BLaER1 (cell line): Measurements from ENCODE around the gene PIGK.
"Not testable (repeated sequence)": the region's sequence is repeated elsewhere in the genome, so short reads cannot be mapped to it uniquely, and the experiment has no call there.

Experiments
- H3K27ac ChIP-seq: shearing (Covaris generic); formaldehyde crosslinking; 2 replicates; pipeline ENCODE4 v1.8.1; 2022
- H3K27me3 ChIP-seq: shearing (Covaris generic); formaldehyde crosslinking; 2 replicates; pipeline ENCODE4 v1.8.1; 2022
- H3K36me3 ChIP-seq: shearing (Covaris generic); formaldehyde crosslinking; 2 replicates; pipeline ENCODE4 v1.8.1; 2022
- H3K4me1 ChIP-seq: shearing (Covaris generic); formaldehyde crosslinking; 2 replicates; pipeline ENCODE4 v1.8.1; 2022
- H3K4me2 ChIP-seq: shearing (Covaris generic); formaldehyde crosslinking; 2 replicates; pipeline ENCODE4 v1.8.1; 2022
- H3K4me3 ChIP-seq: shearing (Covaris generic); formaldehyde crosslinking; 2 replicates; pipeline ENCODE4 v1.8.1; 2022
- H3K9ac ChIP-seq: shearing (Covaris generic); formaldehyde crosslinking; 2 replicates; pipeline ENCODE4 v1.8.1; 2022
- H3K9me3 ChIP-seq: shearing (Covaris generic); formaldehyde crosslinking; 2 replicates; pipeline ENCODE4 v1.8.1; 2022
- H4K20me1 ChIP-seq: shearing (Covaris generic); formaldehyde crosslinking; 2 replicates; pipeline ENCODE4 v1.8.1; 2022
- Cebpa-rat ChIP-seq: shearing (Covaris generic); IDR thresholded peaks from 2 replicates; pipeline ENCODE4 v1.8.1; 2022

The PIGK gene

GRCh38 chr1:77234096-77234495 lies 14.9 kb upstream of the PIGK start:
- Histone ChIP-seq H3K27me3 (no peaks in the 10 kb centered on the region), H3K9ac (no peak overlapping the region), H3K4me3 (no peak overlapping the region), H3K36me3 (no peaks in the 10 kb centered on the region), H3K4me1 (no peaks in the 10 kb centered on the region), H3K27ac (no peak overlapping the region), H3K9me3 (peaks cover 20% of the 10 kb centered on the region; the same call in 1 of the 2 replicates), H3K4me2 (no peak overlapping the region), H4K20me1 (no peaks in the 10 kb centered on the region)
- TF ChIP-seq Cebpa-rat = no peak

DNA sequence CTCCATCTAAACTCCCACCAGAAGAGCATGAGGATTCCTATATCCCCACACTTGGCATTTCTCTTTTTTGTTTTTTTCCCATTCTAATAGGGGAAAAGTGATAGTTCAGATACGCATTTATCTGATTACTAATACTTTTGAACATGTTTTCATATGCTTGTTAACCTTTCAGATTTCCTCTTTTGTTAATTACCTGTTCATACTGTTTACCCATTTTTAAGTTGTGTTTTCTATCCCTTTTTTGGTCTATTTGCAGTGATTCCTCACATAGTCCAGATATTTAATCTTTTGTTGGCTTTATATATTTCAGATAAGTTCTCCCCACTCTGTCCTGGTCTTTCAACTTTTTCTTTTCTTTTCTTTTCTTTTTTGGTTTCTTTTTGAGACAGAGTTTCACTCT lies 13.6 kb upstream of the PIGK start:
- Histone ChIP-seq H3K4me3 (no peak overlapping the region), H3K27me3 (no peaks in the 10 kb centered on the region), H3K36me3 (no peaks in the 10 kb centered on the region), H3K27ac (no peak overlapping the region), H4K20me1 (no peaks in the 10 kb centered on the region), H3K9ac (no peak overlapping the region), H3K9me3 (peaks cover 20% of the 10 kb centered on the region; the same call in 1 of the 2 replicates), H3K4me1 (no peaks in the 10 kb centered on the region), H3K4me2 (no peak overlapping the region)
- no peak for TF ChIP-seq Cebpa-rat

DNA sequence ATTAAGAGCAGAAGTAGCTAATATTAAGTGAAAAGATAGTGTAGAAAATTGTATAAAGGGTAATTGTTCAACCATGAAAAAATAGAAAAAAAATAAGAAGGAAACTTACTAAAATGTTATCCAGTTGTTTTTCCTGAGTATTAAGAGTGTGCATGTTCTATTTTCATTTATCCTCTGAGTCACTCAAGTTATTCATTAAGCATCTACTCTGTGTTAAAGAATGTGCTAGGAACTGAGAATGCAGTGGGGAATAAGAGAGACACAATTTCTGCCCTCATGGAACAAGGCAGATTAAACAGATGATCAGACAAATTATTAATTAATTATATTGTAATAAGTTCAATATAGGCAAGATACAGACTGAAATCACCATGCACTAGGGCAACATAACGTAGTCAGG lies 10.8 kb upstream of the PIGK start:
- TF ChIP-seq Cebpa-rat = no peak
- Histone ChIP-seq H3K4me3 (no peak overlapping the region), H4K20me1 (no peaks in the 10 kb centered on the region), H3K4me2 (no peak overlapping the region), H3K9ac (no peak overlapping the region), H3K9me3 (peaks cover 13% of the 10 kb centered on the region; the same call in 1 of the 2 replicates), H3K36me3 (no peaks in the 10 kb centered on the region), H3K27ac (no peak overlapping the region), H3K4me1 (no peaks in the 10 kb centered on the region), H3K27me3 (no peaks in the 10 kb centered on the region)

- Histone ChIP-seq H3K4me1 (no peaks in the 10 kb centered on the region), H3K36me3 (no peaks in the 10 kb centered on the region)
Observed at GRCh38 chr1:77228836-77229235, 9.6 kb upstream of the PIGK start.

DNA sequence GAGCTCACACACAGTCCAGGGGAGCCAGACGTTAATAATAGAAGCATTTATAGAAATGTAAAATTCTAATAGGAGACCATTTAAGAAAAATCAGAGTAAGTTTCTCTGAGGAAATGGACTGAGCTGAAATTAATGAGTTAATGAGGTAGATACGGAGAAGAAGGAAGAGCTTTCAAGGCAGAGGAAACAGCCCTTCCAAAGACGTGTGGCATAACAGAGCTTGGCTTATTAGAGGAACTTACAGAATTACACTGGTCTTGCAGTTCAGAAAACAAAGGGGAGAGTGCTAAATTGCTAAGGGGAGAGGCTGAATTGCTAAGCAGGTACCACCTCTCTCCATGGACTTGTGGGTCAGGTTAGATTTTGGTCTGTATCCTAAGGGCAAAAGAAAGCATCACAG lies 8.2 kb upstream of the PIGK start:
- no peaks in the 10 kb centered on the region for H4K20me1 ChIP-seq
- no peaks in the 10 kb centered on the region for H3K4me1 ChIP-seq
- TF ChIP-seq Cebpa-rat = no peak
- no peak overlapping the region for H3K4me2 ChIP-seq
- no peaks in the 10 kb centered on the region for H3K36me3 ChIP-seq
- no peak overlapping the region for H3K9ac ChIP-seq
- no peak overlapping the region for H3K4me3 ChIP-seq
- H3K27ac ChIP-seq = no peak overlapping the region
- H3K9me3 ChIP-seq = 0 out of 2 replicates have a peak, but pooled peaks cover under 1% of the 10 kb centered on the region
- H3K27me3 ChIP-seq = no peaks in the 10 kb centered on the region

More at GRCh38 chr1:77228836-77229235, 9.6 kb upstream of the PIGK start:
- Histone ChIP-seq H3K4me3 (no peak overlapping the region), H3K4me2 (no peak overlapping the region), H3K9ac (no peak overlapping the region), H4K20me1 (no peaks in the 10 kb centered on the region), H3K27ac (no peak overlapping the region), H3K27me3 (no peaks in the 10 kb centered on the region), H3K9me3 (peaks cover 13% of the 10 kb centered on the region; the same call in 1 of the 2 replicates)
- TF ChIP-seq Cebpa-rat = no peak

DNA sequence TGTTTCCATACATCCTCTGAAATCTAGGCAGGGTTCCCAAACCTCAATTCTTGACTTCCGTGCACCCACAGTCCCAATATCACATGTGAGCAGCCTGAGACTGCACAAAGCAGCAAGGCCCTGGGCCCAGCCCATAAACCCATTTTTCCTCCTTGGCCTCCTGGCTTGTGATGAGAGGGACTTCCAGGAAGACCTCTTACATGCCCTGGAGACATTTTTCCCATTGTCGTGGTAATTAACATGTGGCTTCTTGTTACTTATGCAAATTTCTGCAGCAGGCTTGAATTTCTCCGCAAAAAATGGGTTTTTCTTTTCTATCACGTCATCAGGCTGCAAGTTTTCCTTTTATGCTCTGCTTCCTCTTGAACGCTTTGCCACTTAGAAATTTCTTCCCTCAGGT lies 3.3 kb upstream of the PIGK start:
- Histone ChIP-seq H3K27me3 (no peaks in the 10 kb centered on the region), H3K36me3 (0 out of 2 replicates have a peak, but pooled peaks cover 9% of the 10 kb centered on the region), H3K27ac (no peak overlapping the region), H3K9ac (no peak overlapping the region), H3K9me3 (peaks cover 4% of the 10 kb centered on the region; the same call in 1 of the 2 replicates), H3K4me2 (no peak overlapping the region), H4K20me1 (no peaks in the 10 kb centered on the region), H3K4me1 (peaks cover 19% of the 10 kb centered on the region), H3K4me3 (no peak overlapping the region)
- TF ChIP-seq Cebpa-rat = no peak

DNA sequence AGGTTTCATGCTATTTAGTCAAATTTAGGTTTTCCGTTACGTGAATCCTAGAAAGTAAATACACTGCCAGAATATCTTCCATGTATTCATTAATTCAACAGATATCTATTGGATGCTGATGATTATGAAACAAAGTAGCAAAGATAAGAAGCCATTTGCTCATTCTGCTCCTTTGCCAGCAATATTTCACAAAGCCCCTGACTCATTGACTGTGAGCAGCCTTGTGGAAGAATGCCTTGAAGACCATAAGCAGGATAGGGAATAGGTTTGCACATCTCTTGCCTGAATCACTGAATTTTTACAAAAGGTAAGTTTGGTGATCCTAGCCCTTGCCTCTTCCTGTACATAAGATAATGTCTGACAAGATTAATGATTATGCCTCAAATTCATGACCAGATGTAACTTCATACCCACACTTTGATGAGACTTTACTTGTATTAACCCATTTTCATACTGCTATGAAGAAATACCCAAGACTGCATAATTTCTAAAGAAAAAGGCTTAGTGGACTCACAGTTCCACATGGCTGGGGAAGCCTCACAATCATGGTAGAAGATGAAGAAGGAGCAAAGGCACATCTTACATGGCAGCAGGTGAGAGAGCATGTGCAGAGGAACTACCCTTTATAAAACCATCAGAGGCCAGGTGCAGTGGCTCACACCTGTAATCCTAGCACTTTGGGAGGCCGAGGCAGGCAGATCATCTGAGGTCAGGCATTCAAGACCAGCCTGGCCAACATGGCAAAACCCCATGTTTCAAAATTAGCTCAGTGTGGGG lies 1.6 kb upstream of the PIGK start:
- Histone ChIP-seq H3K4me3 (no peak overlapping the region), H3K4me1 (peaks cover 19% of the 10 kb centered on the region), H3K27ac (no peak overlapping the region), H3K27me3 (no peaks in the 10 kb centered on the region), H4K20me1 (no peaks in the 10 kb centered on the region), H3K9me3 (peaks cover 4% of the 10 kb centered on the region; the same call in 1 of the 2 replicates), H3K4me2 (no peak overlapping the region), H3K9ac (no peak overlapping the region), H3K36me3 (0 out of 2 replicates have a peak, but pooled peaks cover 9% of the 10 kb centered on the region)
- TF ChIP-seq Cebpa-rat = no peak

DNA sequence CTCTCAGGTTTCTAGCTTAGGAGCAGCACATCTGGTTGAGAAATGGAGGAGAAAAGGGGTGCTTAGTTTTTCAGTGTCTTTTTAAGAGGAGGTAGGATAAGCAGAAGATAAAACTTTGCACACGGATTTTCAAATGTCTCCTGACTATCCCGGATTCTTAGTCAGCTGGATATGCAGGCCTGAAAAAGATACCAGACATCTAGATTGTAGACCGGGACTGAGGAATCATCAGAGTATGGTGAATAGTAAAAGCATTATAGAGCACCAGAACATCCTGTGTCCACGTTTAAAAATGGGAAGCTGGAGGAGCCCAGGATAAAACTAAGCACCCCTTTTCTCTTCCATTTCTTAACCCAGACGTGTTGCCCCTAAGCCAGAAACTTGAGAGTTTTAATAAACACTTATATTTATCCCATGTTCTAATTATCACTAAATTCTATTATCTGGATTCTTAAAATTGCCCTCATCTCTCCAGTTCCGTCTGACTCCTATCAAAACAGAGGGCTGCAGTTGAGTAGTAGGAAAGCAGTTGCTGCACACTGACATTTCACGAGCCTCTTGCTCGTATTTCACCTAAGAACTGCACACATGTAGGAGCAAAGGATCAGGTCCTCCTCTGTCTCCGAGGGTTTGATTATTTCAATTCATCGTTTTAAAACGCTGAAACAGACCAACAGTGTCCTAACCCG lies 609 bp downstream of the PIGK start:
- H3K9ac ChIP-seq = peak overlapping the region; percentile 84
- H3K27ac ChIP-seq = peak overlapping the region; percentile 59
- peak overlapping the region; percentile 83 for H3K4me3 ChIP-seq
- peaks cover 4% of the 10 kb centered on the region; the same call in 1 of the 2 replicates for H3K9me3 ChIP-seq
- H4K20me1 ChIP-seq = no peaks in the 10 kb centered on the region
- no peak for TF ChIP-seq Cebpa-rat
- no peaks in the 10 kb centered on the region for H3K27me3 ChIP-seq
- peaks cover 19% of the 10 kb centered on the region for H3K4me1 ChIP-seq
- H3K36me3 ChIP-seq = 0 out of 2 replicates have a peak, but pooled peaks cover 9% of the 10 kb centered on the region
- H3K4me2 ChIP-seq = peak overlapping the region; percentile 77

DNA sequence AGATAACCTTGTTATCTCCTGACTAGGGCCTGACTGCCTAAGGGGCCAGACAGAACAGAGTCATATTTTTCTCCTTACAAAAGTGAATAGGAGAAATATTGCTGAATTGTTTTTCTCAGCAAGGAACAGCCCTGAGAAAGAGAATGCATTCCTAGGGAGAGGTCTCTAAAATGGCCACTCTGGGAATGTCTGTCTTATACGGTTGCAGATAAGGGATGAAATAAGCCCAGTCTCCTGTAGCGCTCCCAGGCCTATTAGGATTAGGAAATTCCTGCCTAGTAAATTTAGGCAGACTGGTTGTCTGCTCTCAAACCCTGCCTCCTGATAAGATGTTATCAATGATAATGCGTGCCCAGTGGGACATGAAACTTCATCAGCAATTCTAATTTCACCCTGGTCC lies 15.2 kb downstream of the PIGK start:
- not testable (repeated sequence) for H3K27ac ChIP-seq, H3K36me3 ChIP-seq, H3K4me1 ChIP-seq, H3K4me2 ChIP-seq, H3K9ac ChIP-seq, H4K20me1 ChIP-seq, H3K27me3 ChIP-seq, H3K4me3 ChIP-seq
- peaks cover 18% of the 10 kb centered on the region for H3K9me3 ChIP-seq

DNA sequence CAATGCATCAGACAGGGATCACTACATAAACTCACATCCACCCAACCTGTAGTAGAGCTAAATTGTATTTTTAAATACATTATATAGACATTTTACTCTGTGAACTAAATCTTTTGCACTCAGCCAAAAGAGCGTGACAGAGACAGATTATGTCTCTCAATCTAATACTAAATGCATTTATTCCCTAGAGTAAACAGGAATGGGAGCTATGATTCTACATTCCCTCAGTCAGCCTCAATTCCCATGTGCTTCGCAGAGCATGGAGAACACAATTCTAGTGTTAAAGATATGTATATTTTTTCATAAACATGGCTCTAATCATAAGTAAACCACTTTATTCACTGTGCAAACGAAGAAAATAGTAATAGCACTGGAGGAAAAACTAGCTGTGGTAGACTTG lies 16.5 kb downstream of the PIGK start:
- no peak overlapping the region for H3K4me2 ChIP-seq
- no peak overlapping the region for H3K9ac ChIP-seq
- TF ChIP-seq Cebpa-rat = no peak
- no peaks in the 10 kb centered on the region for H3K36me3 ChIP-seq
- H3K9me3 ChIP-seq = peaks cover 18% of the 10 kb centered on the region
- no peak overlapping the region for H3K4me3 ChIP-seq
- no peaks in the 10 kb centered on the region for H3K27me3 ChIP-seq
- H3K4me1 ChIP-seq = no peaks in the 10 kb centered on the region
- H3K27ac ChIP-seq = no peak overlapping the region
- H4K20me1 ChIP-seq = no peaks in the 10 kb centered on the region
